Body of pancreas (tissue), 4 donors: ENCODE results near the gene VTCN1. TPM values are rescaled to one million over a fixed set of nuclear protein-coding genes. Genes with fewer than 3 reads are reported as not detected.

Experiments
- ATAC-seq: fragments of 150-250 bp; one replicate; pipeline ENCODE4 v1.9.1; 2016
- DNase-seq, 4 donors: peaks; one replicate each; pipeline ENCODE4 v3.0.0-alpha.2; 2019
- H3K27ac ChIP-seq, 4 donors: fragments of 200-600 bp; sonication (generic); 1 replicate in 3 of 4; 2 replicates in 1 of 4; pipeline versions ENCODE4 v1.5.1 to v1.6.1; 2016 to 2019; ENCODE audit warnings: mild to moderate bottlenecking in 1 of 4, mixed read lengths in 1 of 4, moderate library complexity in 1 of 4
- H3K27me3 ChIP-seq, 2 donors: fragments of 200-600 bp; sonication (generic); one replicate each; pipeline ENCODE4 v1.6.0; 2016; ENCODE audit warnings: mild to moderate bottlenecking in 1 of 2
- H3K36me3 ChIP-seq, 2 donors: fragments of 200-600 bp; sonication (generic); replicated peaks in 1 of 2; 2 replicates each; pipeline ENCODE4 v1.5.1; 2016; ENCODE audit warnings: low read depth in 2 of 2; ENCODE audit not compliant: insufficient read depth in 1 of 2
- H3K4me1 ChIP-seq: fragments of 200-600 bp; sonication (generic); one replicate; pipeline ENCODE4 v1.6.0; 2016
- H3K4me3 ChIP-seq, 2 donors: fragments of 200-600 bp; sonication (generic); 1 replicate in 1 of 2; 2 replicates in 1 of 2; pipeline ENCODE4 v1.5.1; 2016 to 2019
- H3K9me3 ChIP-seq, 3 donors: fragments of 200-600 bp; sonication (generic); 1 replicate in 2 of 3; 2 replicates in 1 of 3; pipeline ENCODE4 v1.5.1; 2016
- CTCF ChIP-seq, 7 experiments: fragments of 450-650 bp in 4 of 7; fragments of 200-600 bp in 3 of 7; sonication (generic) in 3 of 7; IDR thresholded peaks; one replicate each; pipeline ENCODE4 v1.5.1; 2016 to 2019; ENCODE audit warnings: antibody characterized with exemption in 7 of 7
- POLR2A ChIP-seq, 3 donors: fragments of 450-650 bp; IDR thresholded peaks; one replicate each; pipeline ENCODE4 v1.6.1; 2016; ENCODE audit warnings: antibody characterized with exemption in 3 of 3, mild to moderate bottlenecking in 2 of 3
- WGBS, 2 donors: methylation state at CpG; one replicate each; pipeline ENCODE4 v1.1.5; 2017; 5-methylcytosine and 5-hydroxymethylcytosine counted together
- intact Hi-C: fragments of 100-400 bp; cut with DNase I; formaldehyde crosslinking; loops from one replicate; pipeline ENCODE4 v1.15.1; 2023
- total RNA-seq, 2 donors: library from RNA; depleted of rRNA; stranded (reverse); fragments of >200 nt; gene quantifications; one replicate each; pipeline ENCODE4 v1.1.0, GENCODE V29; 2016

Gene VTCN1
- total RNA-seq, 2 donors from 2014 or later, result 20.4 to 23.1 TPM

- ATAC-seq (peak; percentile 80), DNase-seq (peak in 3 of 4 donors; percentile 13 to 51 (median 21))
- TF ChIP-seq POLR2A (IDR thresholded peaks at IDR 0.05) (no peak), CTCF (IDR thresholded peaks at IDR 0.05) (no peak)
- peak overlapping the region in 2 of 4 donors; percentile 44 to 52 for H3K27ac ChIP-seq
- H3K27me3 ChIP-seq, result no peaks in the 10 kb centered on the region
- H3K36me3 ChIP-seq, result no peaks in the 10 kb centered on the region
- H3K4me1 ChIP-seq, result peaks cover 19% of the 10 kb centered on the region
- no peak overlapping the region for H3K4me3 ChIP-seq
- H3K9me3 ChIP-seq, result no peaks in the 10 kb centered on the region
- WGBS, 2 donors, result 13 to 14% methylated on average over 1 of the region's 1 CpG
- intact Hi-C loops, result no loop called here
Observed at GRCh38 chr1:117237726-117238381, 27.1 kb upstream of the VTCN1 start.

- intact Hi-C loops, result no loop called here
- H3K4me3 ChIP-seq, result no peak overlapping the region
- no peaks in the 10 kb centered on the region for H3K9me3 ChIP-seq
- H3K27ac ChIP-seq, result no peak overlapping the region
- ATAC-seq (no peak), DNase-seq (no peak)
- no peaks in the 10 kb centered on the region for H3K36me3 ChIP-seq
- 87 to 88% methylated on average over 2 of the region's 2 CpGs for WGBS, 2 donors
- TF ChIP-seq CTCF (IDR thresholded peaks at IDR 0.05), result no peak
- no peak for TF ChIP-seq POLR2A (IDR thresholded peaks at IDR 0.05)
- H3K4me1 ChIP-seq, result peaks cover 37% of the 10 kb centered on the region
- H3K27me3 ChIP-seq, result no peaks in the 10 kb centered on the region
Observed at GRCh38 chr1:117235863-117236465, 25.2 kb upstream of the VTCN1 start.

GRCh38 chr1:117232531-117232930, 21.8 kb upstream of the VTCN1 start:
- no peaks in the 10 kb centered on the region for H3K9me3 ChIP-seq
- intact Hi-C loops, result no loop called here
- TF ChIP-seq POLR2A (IDR thresholded peaks at IDR 0.05), result no peak
- no peak for TF ChIP-seq CTCF (IDR thresholded peaks at IDR 0.05)
- 73 to 85% methylated on average over 2 of the region's 2 CpGs for WGBS, 2 donors
- peaks cover 34% of the 10 kb centered on the region for H3K4me1 ChIP-seq
- DNase-seq, result no peak
- peak overlapping the region in 3 of 4 donors; percentile 62 to 83 (median 68) for H3K27ac ChIP-seq
- no peaks in the 10 kb centered on the region for H3K36me3 ChIP-seq
- H3K4me3 ChIP-seq, result no peak overlapping the region
- no peak for ATAC-seq
- no peaks in the 10 kb centered on the region for H3K27me3 ChIP-seq

- Histone ChIP-seq H3K9me3 (no peaks in the 10 kb centered on the region), H3K4me3 (no peak overlapping the region), H3K36me3 (no peaks in the 10 kb centered on the region), H3K4me1 (peaks cover 27% of the 10 kb centered on the region), H3K27ac (peak overlapping the region; percentile 36 to 83 (median 65)), H3K27me3 (no peaks in the 10 kb centered on the region)
- DNase-seq (peak; percentile 42 to 71 (median 57)), ATAC-seq (peak; percentile 95)
- WGBS, 2 donors, result 41 to 50% methylated on average over 4 of the region's 4 CpGs
- intact Hi-C loops, result no loop called here
- no peak for TF ChIP-seq POLR2A (IDR thresholded peaks at IDR 0.05)
- TF ChIP-seq CTCF (IDR thresholded peaks at IDR 0.05), result no peak
Observed at GRCh38 chr1:117231748-117232373, 21.1 kb upstream of the VTCN1 start.
